GM20000 (cell line): ENCODE results near the gene RNF227.

ENCODE experiments used
- DNase-seq: peaks from one replicate; pipeline ENCODE4 v3.0.0; 2012; ENCODE audit warnings: low spot score
- CTCF ChIP-seq: IDR thresholded peaks from 2 replicates; pipeline ENCODE4 v1.5.1; 2012; ENCODE audit warnings: mild to moderate bottlenecking, control low read depth; ENCODE audit errors: extremely low read depth, missing control alignments

The RNF227 gene

DNA sequence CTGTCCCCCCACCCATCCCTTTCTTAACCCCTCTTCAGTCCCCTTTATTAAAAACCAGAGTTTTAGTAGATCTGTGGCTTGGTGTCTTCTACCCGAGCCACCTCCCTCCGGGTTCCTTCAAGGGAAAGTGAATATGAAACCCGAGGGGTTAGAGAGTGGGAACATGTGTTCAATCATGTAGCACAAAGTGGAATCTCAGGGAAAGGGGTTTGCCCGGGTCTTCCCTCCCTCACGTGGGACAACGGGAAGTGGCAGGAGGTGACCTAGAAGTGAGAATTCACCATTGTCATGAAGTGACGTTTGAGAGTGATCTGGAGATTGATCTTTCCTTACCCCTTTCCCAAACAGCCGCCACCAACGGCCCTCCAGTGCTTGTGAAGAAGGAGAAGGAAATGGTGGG is 5.0 kb downstream of the RNF227 start:
- DNase-seq: no peak
- no peak for TF ChIP-seq CTCF

- no peak for TF ChIP-seq CTCF
- no peak for DNase-seq
Measured at GRCh38 chr17:7910711-7911110, 5.4 kb downstream of the RNF227 start.

GRCh38 chr17:7910281-7910680 is 5.8 kb downstream of the RNF227 start:
- no peak for TF ChIP-seq CTCF

DNA sequence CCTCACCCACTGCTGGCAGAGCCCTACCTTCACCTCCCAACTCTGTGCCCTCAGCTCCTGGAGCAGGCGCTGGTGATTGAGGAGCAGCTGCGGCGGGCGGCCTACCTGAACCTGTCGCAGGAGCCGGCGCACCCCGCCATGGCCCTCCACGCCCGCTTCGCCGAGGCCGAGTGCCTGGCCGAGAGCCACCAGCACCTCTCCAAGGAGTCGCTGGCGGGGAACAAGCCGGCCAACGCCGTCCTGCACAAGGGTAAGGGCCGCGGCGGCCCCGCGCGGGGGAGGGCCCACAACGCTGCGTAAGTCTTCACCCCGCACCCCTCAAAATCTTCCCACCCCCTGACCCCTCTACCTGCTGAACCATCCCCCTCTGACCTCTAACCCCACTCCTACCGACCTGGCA is 7.0 kb downstream of the RNF227 start:
- no peak for TF ChIP-seq CTCF
- DNase-seq: no peak

More at GRCh38 chr17:7910281-7910680, 5.8 kb downstream of the RNF227 start:
- no peak for DNase-seq

DNA sequence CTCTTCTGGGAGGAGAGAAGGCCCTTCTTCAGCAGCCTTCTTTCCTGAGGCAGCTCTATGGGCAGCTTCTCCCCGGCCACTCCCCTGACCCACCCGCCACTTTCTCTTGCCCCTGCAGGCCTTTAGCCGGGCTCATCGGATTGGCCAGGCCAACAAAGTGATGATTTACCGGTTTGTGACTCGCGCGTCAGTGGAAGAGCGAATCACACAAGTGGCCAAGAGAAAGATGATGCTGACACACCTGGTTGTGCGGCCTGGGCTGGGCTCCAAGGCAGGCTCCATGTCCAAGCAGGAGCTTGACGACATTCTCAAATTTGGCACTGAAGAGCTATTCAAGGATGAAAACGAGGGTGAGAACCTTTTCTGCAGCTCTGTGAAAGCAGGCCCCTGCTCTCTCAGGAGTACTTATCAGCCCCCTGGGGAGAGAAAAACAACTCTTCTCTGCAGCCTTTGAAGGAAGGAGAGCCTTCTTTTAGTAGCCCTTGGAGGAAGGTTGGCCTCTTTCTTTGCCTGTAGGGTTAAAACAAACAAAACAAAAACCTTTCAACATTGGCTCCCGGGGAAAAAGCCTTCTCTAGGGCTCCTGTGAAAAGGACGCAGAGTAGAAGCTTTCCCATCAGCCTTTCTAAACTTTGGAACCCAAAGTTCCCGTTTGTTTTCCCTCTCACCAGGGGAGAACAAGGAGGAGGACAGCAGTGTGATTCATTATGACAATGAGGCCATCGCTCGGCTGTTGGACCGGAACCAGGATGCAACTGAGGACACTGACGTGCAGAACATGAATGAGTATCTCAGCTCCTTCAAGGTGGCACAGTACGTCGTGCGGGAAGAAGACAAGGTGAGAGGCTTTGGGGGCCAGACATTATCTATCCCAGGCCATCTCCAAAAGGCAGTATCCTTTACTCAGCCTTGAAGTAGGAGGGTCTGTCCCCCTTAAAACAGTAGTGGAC is 12.7 kb downstream of the RNF227 start:
- DNase-seq: no peak
- TF ChIP-seq CTCF: no peak

DNA sequence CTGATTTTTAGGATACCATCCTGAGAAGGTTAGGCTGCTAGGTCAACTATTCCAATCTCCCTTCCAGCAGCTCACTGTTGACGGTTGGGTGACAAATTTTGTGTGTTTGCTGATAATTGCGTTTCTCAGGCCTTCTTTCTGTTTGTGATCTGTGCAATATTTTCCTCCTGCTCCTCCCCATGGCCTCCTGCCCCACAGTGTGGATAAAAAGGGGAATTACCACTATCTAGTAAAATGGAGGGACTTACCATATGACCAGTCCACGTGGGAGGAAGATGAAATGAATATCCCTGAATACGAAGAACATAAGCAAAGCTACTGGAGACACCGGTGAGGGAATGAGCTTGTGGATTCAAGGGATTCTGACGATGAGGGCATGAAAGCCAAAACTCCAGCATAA is 18.3 kb downstream of the RNF227 start:
- no peak for DNase-seq
- TF ChIP-seq CTCF: no peak

GRCh38 chr17:7897090-7897489 is 19.0 kb downstream of the RNF227 start:
- DNase-seq: no peak
- TF ChIP-seq CTCF: no peak
